CD4-positive, CD25-positive, alpha-beta regulatory T cell (primary cell): ENCODE measurements around the gene CDH23. TPM values are rescaled to one million over a fixed set of nuclear protein-coding genes. Genes with fewer than 3 reads are reported as not detected.

Source experiments
- ATAC-seq, 2 donors: fragments of 150-1000 bp; cut with Tn5 transposase; one replicate each; pipeline ENCODE4 v1.10.0; 2021; ENCODE audit warnings: low read depth in 2 of 2, moderate number of reproducible peaks in 2 of 2, moderate library complexity in 1 of 2
- DNase-seq, 3 donors: peaks; one replicate each; pipeline versions ENCODE4 v3.0.0 to v3.0.0-alpha.2; 2012 to 2022; ENCODE audit warnings: mixed read lengths in 1 of 3
- H3K27ac ChIP-seq: one replicate; pipeline ENCODE4 v1.7.0; 2013; ENCODE audit warnings: mild to moderate bottlenecking, low read length; ENCODE audit not compliant: insufficient read depth, poor library complexity, severe bottlenecking
- H3K27me3 ChIP-seq: one replicate; pipeline ENCODE4 v1.7.0; 2013; ENCODE audit warnings: low read length; ENCODE audit not compliant: control insufficient read depth, insufficient read depth
- H3K36me3 ChIP-seq: one replicate; pipeline ENCODE4 v1.7.0; 2013; ENCODE audit warnings: mild to moderate bottlenecking, low read length, moderate library complexity; ENCODE audit not compliant: control insufficient read depth, insufficient read depth
- H3K4me1 ChIP-seq: 2 replicates; pipeline ENCODE4 v1.7.0; 2013; ENCODE audit warnings: mild to moderate bottlenecking, low read length; ENCODE audit not compliant: insufficient read depth, control insufficient read depth, poor library complexity, severe bottlenecking
- H3K4me3 ChIP-seq: one replicate; pipeline ENCODE4 v1.7.0; 2013; ENCODE audit warnings: low read depth, mild to moderate bottlenecking, low read length, moderate library complexity
- H3K9me3 ChIP-seq, 2 experiments: 1 replicate in 1 of 2; 2 replicates in 1 of 2; pipeline ENCODE4 v1.7.0; 2013; ENCODE audit warnings: low read length in 2 of 2, mild to moderate bottlenecking in 1 of 2, moderate library complexity in 1 of 2; ENCODE audit not compliant: control insufficient read depth in 2 of 2
- H3K27ac Mint-ChIP-seq, 3 donors: one replicate each; pipeline ENCODE4 v1.8.0; 2020 to 2022; ENCODE audit warnings: mild to moderate bottlenecking in 3 of 3, mixed read lengths in 3 of 3, moderate library complexity in 2 of 3
- H3K27me3 Mint-ChIP-seq: one replicate; pipeline ENCODE4 v1.8.0; 2022; ENCODE audit warnings: mild to moderate bottlenecking, mixed read lengths
- H3K36me3 Mint-ChIP-seq: one replicate; pipeline ENCODE4 v1.8.0; 2020; ENCODE audit warnings: mixed read lengths
- H3K4me1 Mint-ChIP-seq, 4 donors: one replicate each; pipeline ENCODE4 v1.8.0; 2020 to 2022; ENCODE audit warnings: mixed read lengths in 4 of 4, mild to moderate bottlenecking in 1 of 4
- H3K4me3 Mint-ChIP-seq, 4 donors: one replicate each; pipeline ENCODE4 v1.8.0; 2020 to 2022; ENCODE audit warnings: mild to moderate bottlenecking in 4 of 4, mixed read lengths in 4 of 4, moderate library complexity in 3 of 4
- H3K9me3 Mint-ChIP-seq, 7 donors: one replicate each; pipeline ENCODE4 v1.8.0; 2020 to 2022; ENCODE audit warnings: mixed read lengths in 7 of 7, mild to moderate bottlenecking in 3 of 7, moderate library complexity in 2 of 7
- polyA plus RNA-seq, 4 donors: library from polyadenylated mRNA; unstranded; fragments of 300-500 nt; fragmentation: Illumina TruSeq; gene quantifications; one replicate each; pipeline ENCODE4 v1.2.3, GENCODE V29; 2021
- total RNA-seq: library from RNA; stranded (reverse); gene quantifications from one replicate; pipeline ENCODE4 v1.2.3, GENCODE V29; 2022

CDH23 gene
- total and polyA plus RNA-seq, 5 donors from 2014 or later: 0.17 to 5.6 (median 1.1) TPM

DNA sequence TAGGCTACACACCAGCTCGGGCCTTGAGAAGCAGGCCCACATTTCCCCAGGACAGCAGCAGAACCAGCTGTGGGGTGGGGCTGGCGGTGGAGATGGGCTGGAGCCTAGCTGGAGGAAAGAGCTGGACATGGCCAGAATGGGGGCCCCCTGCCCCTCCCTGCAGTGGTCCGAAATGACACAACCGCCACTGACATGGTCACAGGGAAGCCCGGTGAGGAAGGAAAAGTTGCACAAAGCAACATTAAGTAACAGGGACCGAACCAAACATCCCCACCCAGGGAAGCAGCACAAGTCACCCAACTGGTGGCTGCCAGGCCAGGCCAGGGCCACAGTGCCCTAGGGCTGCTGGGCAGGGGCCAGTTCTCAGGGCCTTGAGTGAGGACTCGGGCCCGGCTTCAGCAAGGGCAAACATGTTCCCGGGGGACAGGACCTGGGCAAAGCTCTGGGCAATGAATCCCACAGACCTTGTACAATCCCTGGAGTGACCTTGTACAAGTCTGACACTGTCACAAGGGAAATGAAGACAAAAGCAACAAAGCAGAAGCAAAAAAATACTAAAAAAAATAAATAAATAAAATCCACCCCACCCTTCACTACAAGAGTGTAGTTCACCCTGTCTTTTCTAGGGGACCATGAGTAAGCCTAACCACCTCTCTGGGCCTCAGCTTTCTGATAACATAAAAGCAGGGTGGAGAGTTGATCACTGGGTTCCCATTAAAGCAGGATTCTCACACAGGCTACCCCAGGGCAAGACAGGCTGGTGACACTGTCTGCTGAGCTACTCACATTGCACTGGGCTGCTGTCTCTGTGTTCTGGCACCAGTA lies 421.3 kb downstream of the CDH23 start:
- Mint-ChIP-seq H3K4me3 (no peak overlapping the region), H3K27ac (no peak overlapping the region), H3K9me3 (no peaks in the 10 kb centered on the region), H3K27me3 (no peaks in the 10 kb centered on the region), H3K36me3 (peaks cover 39% of the 10 kb centered on the region), H3K4me1 (peaks cover 0 to 3% (median 0%) of the 10 kb centered on the region in 4 donors)
- H3K4me1 ChIP-seq: no peaks in the 10 kb centered on the region
- no peak overlapping the region for H3K4me3 ChIP-seq
- ATAC-seq (peak in 1 of 2 donors; percentile 36), DNase-seq (no peak)
- no peak overlapping the region for H3K27ac ChIP-seq
- peaks cover 68% of the 10 kb centered on the region for H3K36me3 ChIP-seq
- H3K27me3 ChIP-seq: no peaks in the 10 kb centered on the region
- H3K9me3 ChIP-seq: no peaks in the 10 kb centered on the region

DNA sequence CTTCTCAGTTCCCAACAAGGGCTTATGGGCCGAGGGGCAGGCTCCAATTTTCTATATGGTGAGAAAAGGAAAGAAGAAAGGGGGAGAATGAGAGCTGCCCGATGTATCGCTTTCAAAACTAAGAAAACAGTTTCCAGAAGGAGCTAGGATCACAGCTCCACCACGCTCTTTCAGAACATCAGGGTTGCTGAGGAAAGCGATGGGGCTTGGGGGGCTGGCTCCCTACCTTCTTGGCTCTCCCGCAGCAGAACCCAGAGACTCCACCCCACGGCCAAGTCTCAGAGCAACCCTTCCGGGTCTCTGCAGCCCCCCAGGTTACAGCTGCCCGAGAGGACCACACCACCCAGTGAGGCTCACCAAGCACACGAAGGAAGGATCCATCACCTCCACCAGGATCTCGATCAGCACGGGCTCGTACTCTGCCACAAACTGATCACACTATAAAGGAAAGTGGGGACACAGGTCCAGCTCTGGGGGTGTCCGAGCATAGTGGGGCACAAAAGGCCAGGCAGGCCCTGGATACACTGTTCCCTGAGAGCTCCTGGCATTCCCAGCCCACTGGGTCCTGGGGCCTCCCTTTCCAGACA lies 422.0 kb downstream of the CDH23 start:
- Mint-ChIP-seq H3K4me1 (peaks cover 0 to 3% (median 0%) of the 10 kb centered on the region in 4 donors), H3K4me3 (no peak overlapping the region), H3K36me3 (peaks cover 39% of the 10 kb centered on the region), H3K27me3 (no peaks in the 10 kb centered on the region), H3K9me3 (no peaks in the 10 kb centered on the region), H3K27ac (no peak overlapping the region)
- no peaks in the 10 kb centered on the region for H3K4me1 ChIP-seq
- ATAC-seq (no peak), DNase-seq (no peak)
- no peaks in the 10 kb centered on the region for H3K9me3 ChIP-seq
- H3K27ac ChIP-seq: no peak overlapping the region
- H3K4me3 ChIP-seq: no peak overlapping the region
- H3K27me3 ChIP-seq: no peaks in the 10 kb centered on the region
- H3K36me3 ChIP-seq: peaks cover 76% of the 10 kb centered on the region

DNA sequence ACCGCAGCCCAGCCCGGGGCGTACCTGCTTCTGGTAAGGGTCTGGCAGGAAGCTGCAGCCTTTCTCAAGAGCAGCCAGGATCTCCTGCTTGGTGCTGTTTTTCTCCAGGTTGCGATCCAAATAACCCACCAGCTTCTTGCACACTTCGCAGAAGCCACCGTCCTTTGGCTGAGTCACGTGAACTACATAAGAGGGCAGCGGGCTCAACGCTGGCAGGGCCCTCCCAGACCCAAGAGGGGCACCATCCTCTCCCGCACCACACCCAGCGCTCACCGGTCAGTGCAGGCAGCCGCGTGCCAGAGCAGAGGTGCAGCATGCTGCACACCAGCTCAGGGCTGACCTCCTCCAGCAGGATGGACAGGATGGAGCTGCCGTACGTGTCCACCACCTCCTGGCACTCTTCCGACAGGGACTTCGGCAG lies 422.7 kb downstream of the CDH23 start:
- H3K27me3 ChIP-seq: no peaks in the 10 kb centered on the region
- no peaks in the 10 kb centered on the region for H3K9me3 ChIP-seq
- Mint-ChIP-seq H3K4me3 (no peak overlapping the region), H3K27me3 (no peaks in the 10 kb centered on the region), H3K36me3 (peaks cover 39% of the 10 kb centered on the region), H3K4me1 (peaks cover 0 to 3% (median 0%) of the 10 kb centered on the region in 4 donors), H3K9me3 (no peaks in the 10 kb centered on the region), H3K27ac (no peak overlapping the region)
- DNase-seq (no peak), ATAC-seq (no peak)
- H3K4me3 ChIP-seq: no peak overlapping the region
- H3K4me1 ChIP-seq: no peaks in the 10 kb centered on the region
- no peak overlapping the region for H3K27ac ChIP-seq
- H3K36me3 ChIP-seq: peaks cover 82% of the 10 kb centered on the region

DNA sequence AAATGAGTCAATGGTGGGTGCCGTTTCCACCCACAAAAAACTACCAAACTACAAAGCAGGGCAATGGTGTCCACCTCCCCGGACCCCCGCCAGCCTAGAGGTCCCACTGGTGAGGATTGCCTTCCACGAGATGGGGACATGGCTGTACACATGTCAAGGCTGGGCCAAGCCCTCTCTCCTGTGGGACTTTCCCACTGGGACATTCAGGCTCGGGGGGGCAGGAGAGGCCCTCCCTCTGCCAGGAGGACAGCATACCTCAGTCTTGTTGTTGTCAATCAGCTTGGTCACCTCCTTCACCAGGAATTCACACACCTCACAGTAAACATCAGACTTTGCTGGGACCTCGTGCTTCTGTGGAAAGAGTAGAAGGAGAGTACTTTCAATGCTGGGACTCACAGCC lies 423.3 kb downstream of the CDH23 start:
- Histone ChIP-seq H3K9me3 (no peaks in the 10 kb centered on the region), H3K36me3 (peaks cover 87% of the 10 kb centered on the region), H3K27me3 (no peaks in the 10 kb centered on the region), H3K4me1 (no peaks in the 10 kb centered on the region), H3K4me3 (no peak overlapping the region), H3K27ac (no peak overlapping the region)
- Mint-ChIP-seq H3K4me1 (peaks cover 0 to 3% (median 0%) of the 10 kb centered on the region in 4 donors), H3K4me3 (no peak overlapping the region), H3K27me3 (no peaks in the 10 kb centered on the region), H3K36me3 (peaks cover 39% of the 10 kb centered on the region), H3K27ac (no peak overlapping the region), H3K9me3 (no peaks in the 10 kb centered on the region)
- ATAC-seq (no peak), DNase-seq (no peak)

DNA sequence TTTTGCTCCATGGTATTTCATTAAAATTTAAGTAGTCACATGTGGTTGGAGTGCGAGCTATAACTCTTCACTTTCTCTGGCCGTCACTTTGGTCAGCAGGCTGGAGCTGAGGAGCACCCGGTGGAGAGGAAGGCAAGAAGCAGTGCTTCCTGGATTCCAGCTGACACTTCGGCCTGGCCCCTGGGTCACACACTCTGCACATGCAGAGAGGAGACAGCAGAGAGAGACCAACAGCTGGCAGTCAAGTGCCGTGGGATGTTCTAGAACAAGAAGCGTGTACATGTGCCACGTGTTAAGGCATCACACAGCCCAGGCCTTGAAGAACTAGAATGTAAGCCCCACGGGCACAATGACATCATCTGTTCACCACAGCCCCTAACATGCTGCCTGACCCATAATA lies 424.2 kb downstream of the CDH23 start:
- H3K27me3 ChIP-seq: no peaks in the 10 kb centered on the region
- Mint-ChIP-seq H3K9me3 (no peaks in the 10 kb centered on the region), H3K27me3 (no peaks in the 10 kb centered on the region), H3K4me1 (peaks cover 0 to 3% (median 0%) of the 10 kb centered on the region in 4 donors), H3K4me3 (no peak overlapping the region), H3K36me3 (peaks cover 39% of the 10 kb centered on the region), H3K27ac (peak overlapping the region in 1 of 3 donors; percentile 14)
- no peak overlapping the region for H3K4me3 ChIP-seq
- ATAC-seq (no peak), DNase-seq (no peak)
- H3K36me3 ChIP-seq: peaks cover 95% of the 10 kb centered on the region
- H3K4me1 ChIP-seq: no peaks in the 10 kb centered on the region
- no peak overlapping the region for H3K27ac ChIP-seq
- no peaks in the 10 kb centered on the region for H3K9me3 ChIP-seq

DNA sequence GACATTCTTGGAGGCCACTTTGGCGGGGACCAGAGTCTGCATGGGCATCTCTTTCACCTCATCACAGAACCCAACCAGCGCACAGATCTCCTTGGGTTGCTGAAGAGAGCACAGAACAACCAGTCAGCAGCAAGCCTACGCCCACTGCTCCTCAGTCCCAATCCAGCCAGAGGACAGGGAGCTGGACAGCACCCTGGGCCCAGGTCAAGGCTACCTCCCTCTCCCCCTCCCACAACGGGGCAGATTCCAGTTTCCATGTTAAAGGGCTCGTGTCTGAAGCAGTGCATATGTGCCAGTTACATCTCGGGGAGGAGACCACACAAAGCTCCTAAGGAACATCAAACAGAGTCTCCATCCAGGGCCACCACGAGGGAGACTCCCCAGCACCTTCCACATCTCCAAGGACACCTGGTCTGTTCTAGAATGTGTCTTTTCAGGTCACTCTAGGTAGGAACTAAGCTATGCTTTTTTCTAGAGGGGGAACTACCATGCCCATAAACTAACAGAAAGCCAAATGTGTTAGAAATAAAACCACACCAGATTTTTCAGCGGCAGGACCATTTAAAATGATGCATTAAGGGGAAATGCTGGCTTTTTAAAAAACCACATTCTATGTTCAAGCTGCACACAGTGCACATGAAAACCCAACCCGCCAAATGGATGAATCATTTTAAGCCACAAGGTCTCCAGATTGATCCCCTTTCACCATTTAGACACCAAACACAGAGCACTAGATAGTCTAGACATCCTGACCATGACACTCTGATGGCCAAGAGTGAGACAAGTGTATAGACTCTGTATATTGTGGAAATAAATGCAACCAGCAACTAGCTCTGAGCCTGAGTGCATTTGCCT lies 425.4 kb downstream of the CDH23 start:
- ATAC-seq: peak in 1 of 2 donors; percentile 19

DNA sequence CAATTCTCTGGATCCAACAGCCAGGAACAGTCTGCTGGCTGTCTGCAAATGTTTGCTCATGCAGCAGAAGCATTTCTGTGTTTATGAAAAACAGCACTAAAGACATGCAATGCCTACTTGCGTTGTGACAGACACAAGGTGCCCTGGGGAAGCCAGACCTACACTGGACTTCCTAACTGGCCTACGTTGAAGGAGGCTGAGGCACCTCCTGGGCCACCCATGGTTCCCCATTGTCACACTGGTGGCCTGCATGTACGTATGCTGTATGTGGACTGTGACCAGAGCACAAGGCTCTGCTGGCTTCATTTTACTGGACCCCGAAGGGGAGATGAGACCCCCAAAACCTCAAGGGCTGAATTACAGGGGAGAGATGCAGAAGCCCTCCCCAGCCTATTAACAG lies 426.6 kb downstream of the CDH23 start:
- Histone ChIP-seq H3K36me3 (peaks cover 90% of the 10 kb centered on the region), H3K27ac (no peak overlapping the region), H3K27me3 (no peaks in the 10 kb centered on the region), H3K4me1 (no peaks in the 10 kb centered on the region), H3K4me3 (no peak overlapping the region), H3K9me3 (no peaks in the 10 kb centered on the region)
- ATAC-seq (no peak), DNase-seq (no peak)
- Mint-ChIP-seq H3K9me3 (no peaks in the 10 kb centered on the region), H3K4me1 (no peaks in the 10 kb centered on the region), H3K4me3 (no peak overlapping the region), H3K36me3 (peaks cover 37% of the 10 kb centered on the region), H3K27ac (peak overlapping the region in 2 of 3 donors; percentile 23 to 32), H3K27me3 (no peaks in the 10 kb centered on the region)

More for the DNA sequence above, 425.4 kb downstream of the CDH23 start:
- H3K36me3 ChIP-seq: peaks cover 91% of the 10 kb centered on the region
- H3K9me3 ChIP-seq: no peaks in the 10 kb centered on the region
- Mint-ChIP-seq H3K4me1 (peaks cover 0 to 3% (median 0%) of the 10 kb centered on the region in 4 donors), H3K27ac (peak overlapping the region in 2 of 3 donors; percentile 67 to 69), H3K27me3 (no peaks in the 10 kb centered on the region), H3K9me3 (no peaks in the 10 kb centered on the region), H3K4me3 (no peak overlapping the region), H3K36me3 (peaks cover 34% of the 10 kb centered on the region)
- no peaks in the 10 kb centered on the region for H3K4me1 ChIP-seq
- no peak for DNase-seq
- no peak overlapping the region for H3K4me3 ChIP-seq
- H3K27me3 ChIP-seq: no peaks in the 10 kb centered on the region
- H3K27ac ChIP-seq: no peak overlapping the region
